Endothelial cell of umbilical vein (primary cell): Measurements from ENCODE around the gene PLEKHB2. TPM values are rescaled to one million over a fixed set of nuclear protein-coding genes. Genes with fewer than 3 reads are reported as not detected.

Experiments
- BruUV-seq: library from RNA; stranded (reverse); fragments of 400-500 nt; replicated peaks from 2 replicates; lab custom pipeline; 2021; lab: Mats Ljungman, UMichigan
- CTCF ChIA-PET: fragments of 300-600, 350-600 bp; sonication (Branson Sonifier 250); formaldehyde crosslinking; loops from one replicate; lab custom pipeline; 2021; ENCODE audit warnings: antibody characterized with exemption, inconsistent platforms; lab: Charles Lee
- POLR2A ChIA-PET: fragments of 300-600, 350-600 bp; sonication (Branson Sonifier 250); formaldehyde crosslinking; loops from one replicate; lab custom pipeline; 2021; ENCODE audit warnings: antibody characterized with exemption, inconsistent platforms; lab: Charles Lee
- DNase-seq: peaks from one replicate; pipeline ENCODE4 v3.0.0-alpha.2; 2011; ENCODE audit warnings: low read depth, low spot score
- FAIRE-seq: peaks from 2 replicates; lab custom pipeline; 2011; peaks lifted over from hg19 to GRCh38; lab: Jason Lieb, UNC
- H2AFZ ChIP-seq: 2 replicates; pipeline ENCODE4 v1.6.0; 2012; ENCODE audit warnings: low read depth, low read length, control low read depth, inconsistent platforms
- H3K27ac ChIP-seq: 2 replicates; pipeline ENCODE4 v1.5.1; 2011; ENCODE audit warnings: low read depth, mild to moderate bottlenecking, control low read depth, low read length, moderate library complexity; ENCODE audit not compliant: insufficient read depth
- H3K27me3 ChIP-seq, 2 experiments: 2 replicates each; pipeline versions ENCODE4 v1.6.0 to v1.6.1; 2011; ENCODE audit warnings: low read length in 2 of 2, mixed read lengths in 1 of 2; ENCODE audit not compliant: control insufficient read depth in 2 of 2, insufficient read depth in 2 of 2
- H3K36me3 ChIP-seq, 2 experiments: 2 replicates in 1 of 2; 3 replicates in 1 of 2; pipeline ENCODE4 v1.5.1; 2011; ENCODE audit warnings: low read length in 2 of 2, mild to moderate bottlenecking in 1 of 2, moderate library complexity in 1 of 2; ENCODE audit not compliant: control insufficient read depth in 2 of 2, insufficient read depth in 2 of 2; ENCODE audit errors: extremely low read depth in 1 of 2
- H3K4me1 ChIP-seq: 3 replicates; pipeline ENCODE4 v1.5.1; 2011; ENCODE audit warnings: mild to moderate bottlenecking, low read length; ENCODE audit not compliant: control insufficient read depth, insufficient read depth; ENCODE audit errors: extremely low read depth
- H3K4me2 ChIP-seq: 2 replicates; pipeline ENCODE4 v1.6.1; 2011; ENCODE audit warnings: low read length, control low read depth, mixed read lengths; ENCODE audit not compliant: insufficient read depth
- H3K4me3 ChIP-seq, 3 experiments: fragments of 200-600 bp in 1 of 3; sonication (generic), shearing (Covaris generic) in 1 of 3; replicated peaks in 1 of 3; 2 replicates each; pipeline ENCODE4 v1.5.1; 2011 to 2016; ENCODE audit warnings: control low read depth in 3 of 3, low read length in 3 of 3, mild to moderate bottlenecking in 2 of 3, inconsistent platforms in 1 of 3, low read depth in 1 of 3, moderate library complexity in 1 of 3; ENCODE audit not compliant: insufficient read depth in 1 of 3
- H3K79me2 ChIP-seq: 2 replicates; pipeline ENCODE4 v1.6.0; 2012; ENCODE audit warnings: low read length, inconsistent platforms; ENCODE audit not compliant: control insufficient read depth, insufficient read depth
- H3K9ac ChIP-seq: replicated peaks from 2 replicates; pipeline ENCODE3; 2011; ENCODE audit warnings: low read length, control low read depth; ENCODE audit not compliant: insufficient read depth; ENCODE audit errors: extremely low read depth
- H3K9me1 ChIP-seq: replicated peaks from 3 replicates; pipeline ENCODE4 v1.6.0; 2011; ENCODE audit warnings: mild to moderate bottlenecking, low read length; ENCODE audit not compliant: control insufficient read depth, insufficient read depth; ENCODE audit errors: extremely low read depth
- H3K9me3 ChIP-seq: replicated peaks from 2 replicates; pipeline ENCODE4 v1.5.1; 2012; ENCODE audit warnings: low read length, inconsistent platforms; ENCODE audit not compliant: control insufficient read depth, insufficient read depth
- H4K20me1 ChIP-seq: replicated peaks from 2 replicates; pipeline ENCODE3; 2011; ENCODE audit warnings: mild to moderate bottlenecking, low read length; ENCODE audit not compliant: control insufficient read depth, insufficient read depth; ENCODE audit errors: extremely low read depth
- CTCF ChIP-seq, 2 donors: IDR thresholded peaks; 1 replicate in 1 of 2; 2 replicates in 1 of 2; pipeline ENCODE4 v1.5.1; 2011; ENCODE audit warnings: low read length in 2 of 2, mild to moderate bottlenecking in 2 of 2, moderate library complexity in 2 of 2, control low read depth in 1 of 2, inconsistent platforms in 1 of 2, low read depth in 1 of 2; ENCODE audit not compliant: insufficient read depth in 1 of 2; ENCODE audit errors: extremely low read depth in 1 of 2
- EZH2 ChIP-seq: IDR thresholded peaks from 2 replicates; pipeline ENCODE4 v1.6.1; 2012; ENCODE audit warnings: borderline replicate concordance, low read depth, mild to moderate bottlenecking, moderate library complexity, low read length, inconsistent platforms; ENCODE audit not compliant: severe bottlenecking
- FOS ChIP-seq: IDR thresholded peaks from 2 replicates; pipeline ENCODE4 v1.6.1; 2011; ENCODE audit warnings: mild to moderate bottlenecking, low read length, moderate library complexity, borderline replicate concordance; ENCODE audit not compliant: insufficient read depth
- GATA2 ChIP-seq: IDR thresholded peaks from 2 replicates; pipeline ENCODE4 v1.7.0; 2011; ENCODE audit warnings: low read depth, mild to moderate bottlenecking, moderate library complexity, mixed read lengths, low read length; ENCODE audit not compliant: insufficient read length, insufficient read depth
- JUN ChIP-seq: IDR thresholded peaks from 2 replicates; pipeline ENCODE4 v1.6.1; 2011; ENCODE audit warnings: borderline replicate concordance, low read depth; ENCODE audit not compliant: insufficient read length, insufficient read depth
- MAX ChIP-seq: IDR thresholded peaks from 2 replicates; pipeline ENCODE4 v1.6.1; 2011; ENCODE audit not compliant: insufficient read depth, insufficient read length
- MYC ChIP-seq: IDR thresholded peaks from one replicate; pipeline ENCODE4 v1.6.1; 2011; ENCODE audit warnings: mild to moderate bottlenecking, low read depth, low read length
- POLR2A ChIP-seq: IDR thresholded peaks from 2 replicates; pipeline ENCODE4 v1.6.1; 2012; ENCODE audit warnings: low read depth, mild to moderate bottlenecking, control low read depth, low read length
- POLR2AphosphoS5 ChIP-seq: IDR thresholded peaks from 2 replicates; pipeline ENCODE4 v1.6.1; 2012; ENCODE audit warnings: low read depth, mild to moderate bottlenecking, control low read depth, low read length, moderate library complexity; ENCODE audit not compliant: insufficient read depth
- dilution Hi-C: fragments of 300-500 bp; cut with MboI; formaldehyde crosslinking; loops from one replicate; pipeline ENCODE4 v1.15.0; 2019; ENCODE audit warnings: low sequenced_read_pairs; ENCODE audit not compliant: extremely low pct_ligation_motif_present
- intact Hi-C: fragments of 100-400 bp; cut with micrococcal nuclease; formaldehyde crosslinking; loops from one replicate; pipeline ENCODE4 v1.10.0; 2022
- polyA plus RNA-seq, 4 experiments: library from polyadenylated mRNA; depleted of rRNA in 3 of 4; stranded (reverse) in 3 of 4; unstranded in 1 of 4; fragments of >200 nt; gene quantifications; 2 replicates each; pipeline versions ENCODE4 v1.2.1 to v1.2.3, GENCODE V29; 2011 to 2012; ENCODE audit warnings: missing spikeins in 1 of 4
- total RNA-seq: library from RNA; stranded (reverse); gene quantifications from 2 replicates; pipeline ENCODE4 v1.2.3, GENCODE V29; 2021

The PLEKHB2 gene
- total and polyA plus RNA-seq, 2 donors (not counting 3 experiments of a cell fraction or from before 2014, with no cell fraction given) = 56.5 to 56.8 TPM

- BruUV-seq = no TSS peak
- no peaks in the 10 kb centered on the region for H3K9me1 ChIP-seq
Observed at GRCh38 chr2:131085646-131086045, 19.5 kb upstream of the PLEKHB2 start.

More at GRCh38 chr2:131085646-131086045, 19.5 kb upstream of the PLEKHB2 start:
- dilution Hi-C loops (no loop called here), intact Hi-C loops (no loop called here)
- no peak overlapping the region for H3K9ac ChIP-seq
- DNase-seq (no peak), FAIRE-seq (no peak)
- H3K36me3 ChIP-seq = peaks cover 20 to 21% of the 10 kb centered on the region in 2 experiments
- ChIA-PET CTCF (interaction anchor here (1.0 to 1.2 kb wide), 2 partner anchors 19 to 21 kb away, joined by 3 read pairs; no protein-coding TSS in a partner anchor), POLR2A (no interaction called here)
- no peak overlapping the region for H3K4me3 ChIP-seq
- peaks cover 11% of the 10 kb centered on the region for H4K20me1 ChIP-seq
- H3K27ac ChIP-seq = no peak overlapping the region
- H3K4me1 ChIP-seq = peaks cover 11% of the 10 kb centered on the region
- H3K9me3 ChIP-seq = no peaks in the 10 kb centered on the region
- TF ChIP-seq POLR2AphosphoS5 = no peak
- TF ChIP-seq CTCF (IDR thresholded peaks at IDR 0.05; ENCODE audit: extremely low read depth in 1 of 2, insufficient read depth in 1 of 2, low read depth in 1 of 2, low read length in 2 of 2) = no peak
- TF ChIP-seq EZH2 = no peak
- TF ChIP-seq GATA2 = no peak
- no peak for TF ChIP-seq MAX
- no peak for TF ChIP-seq FOS
- TF ChIP-seq MYC = no peak
- no peak for TF ChIP-seq JUN
- TF ChIP-seq POLR2A = no peak
- H3K27me3 ChIP-seq = no peaks in the 10 kb centered on the region
- no peak overlapping the region for H2AFZ ChIP-seq
- no peak overlapping the region for H3K4me2 ChIP-seq
- H3K79me2 ChIP-seq = peaks cover 95% of the 10 kb centered on the region
